ENCODE results near the gene MRPS27. TPM values are rescaled to one million over a fixed set of nuclear protein-coding genes. Genes with fewer than 3 reads are reported as not detected.
A peak's percentile ranks its signal among the peaks of the same experiment; 100 is the strongest.

Gene MRPS27
- polyA plus RNA-seq, 2 of the 4 experiments (the other 2 are of a cell fraction): 81.0 to 141 TPM

GRCh38 chr5:72314571-72315172, 5.4 kb downstream of the MRPS27 start:
- no peak overlapping the region for H3K27ac ChIP-seq
- POLR2A ChIA-PET: interaction anchor here (1.5 kb wide), 1 partner anchor 33 kb away, joined by 4 read pairs; no protein-coding TSS in a partner anchor
- CTCF ChIA-PET: interaction anchor here (0.7 to 1.5 kb wide), 3 partner anchors 9 to 196 kb away, joined by 3 to 5 read pairs (median 5); no protein-coding TSS in a partner anchor
- DNase-seq (ENCODE audit: low read depth in 1 of 2, low spot score in 1 of 2): peak; percentile 58 to 68
- peak overlapping the region; percentile 14 for H3K4me2 ChIP-seq
- no peak overlapping the region for H3K4me3 ChIP-seq
- TF ChIP-seq, protein P1, sequence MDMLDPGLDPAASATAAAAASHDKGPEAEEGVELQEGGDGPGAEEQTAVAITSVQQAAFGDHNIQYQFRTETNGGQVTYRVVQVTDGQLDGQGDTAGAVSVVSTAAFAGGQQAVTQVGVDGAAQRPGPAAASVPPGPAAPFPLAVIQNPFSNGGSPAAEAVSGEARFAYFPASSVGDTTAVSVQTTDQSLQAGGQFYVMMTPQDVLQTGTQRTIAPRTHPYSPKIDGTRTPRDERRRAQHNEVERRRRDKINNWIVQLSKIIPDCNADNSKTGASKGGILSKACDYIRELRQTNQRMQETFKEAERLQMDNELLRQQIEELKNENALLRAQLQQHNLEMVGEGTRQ (IDR thresholded peaks at IDR 0.05): no peak
- TF ChIP-seq POLR2AphosphoS2 (conservative IDR thresholded peaks at IDR 0.05; ENCODE audit: low read length): no peak
- TF ChIP-seq, protein P2, sequence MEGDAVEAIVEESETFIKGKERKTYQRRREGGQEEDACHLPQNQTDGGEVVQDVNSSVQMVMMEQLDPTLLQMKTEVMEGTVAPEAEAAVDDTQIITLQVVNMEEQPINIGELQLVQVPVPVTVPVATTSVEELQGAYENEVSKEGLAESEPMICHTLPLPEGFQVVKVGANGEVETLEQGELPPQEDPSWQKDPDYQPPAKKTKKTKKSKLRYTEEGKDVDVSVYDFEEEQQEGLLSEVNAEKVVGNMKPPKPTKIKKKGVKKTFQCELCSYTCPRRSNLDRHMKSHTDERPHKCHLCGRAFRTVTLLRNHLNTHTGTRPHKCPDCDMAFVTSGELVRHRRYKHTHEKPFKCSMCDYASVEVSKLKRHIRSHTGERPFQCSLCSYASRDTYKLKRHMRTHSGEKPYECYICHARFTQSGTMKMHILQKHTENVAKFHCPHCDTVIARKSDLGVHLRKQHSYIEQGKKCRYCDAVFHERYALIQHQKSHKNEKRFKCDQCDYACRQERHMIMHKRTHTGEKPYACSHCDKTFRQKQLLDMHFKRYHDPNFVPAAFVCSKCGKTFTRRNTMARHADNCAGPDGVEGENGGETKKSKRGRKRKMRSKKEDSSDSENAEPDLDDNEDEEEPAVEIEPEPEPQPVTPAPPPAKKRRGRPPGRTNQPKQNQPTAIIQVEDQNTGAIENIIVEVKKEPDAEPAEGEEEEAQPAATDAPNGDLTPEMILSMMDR (IDR thresholded peaks at IDR 0.05): peak; percentile 20; the same call in 1 of the 3 replicates
- H3K4me1 ChIP-seq: peaks cover 16% of the 10 kb centered on the region; the same call in 2 of the 3 replicates
- FAIRE-seq: no peak
- peak; percentile 82 to 84; a peak in 5 of 6 replicates for ATAC-seq
- WGBS (ENCODE audit: missing lambda C conversion rate): 75% methylated on average over 3 of the region's 3 CpGs
- H3K9me3 ChIP-seq: no peaks in the 10 kb centered on the region

DNA sequence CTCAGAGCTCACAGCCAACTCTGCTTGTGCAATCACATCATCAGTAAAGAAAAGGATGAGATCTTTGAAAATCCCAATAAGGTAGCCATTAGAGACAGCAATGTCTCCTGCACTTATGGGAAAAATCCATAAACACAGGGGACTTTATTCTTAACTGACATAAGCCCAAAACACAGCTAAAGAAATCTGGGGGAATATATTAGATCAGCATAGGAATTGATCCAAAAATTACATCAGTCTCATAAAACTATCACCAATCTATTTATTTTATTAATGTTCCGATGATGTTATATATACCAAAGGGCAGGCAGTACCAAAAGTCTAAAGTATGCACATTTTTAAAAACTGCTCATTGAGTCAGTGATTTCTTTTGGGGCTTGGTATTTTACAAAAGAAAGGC, 6.9 kb downstream of the MRPS27 start:
- FAIRE-seq: no peak
- H3K4me2 ChIP-seq: no peak overlapping the region
- H3K4me3 ChIP-seq: no peak overlapping the region
- TF ChIP-seq RAD21 (conservative IDR thresholded peaks at IDR 0.05 in 1 of 2, IDR thresholded peaks at IDR 0.05 in 1 of 2) (no peak), ZFP36 (IDR thresholded peaks at IDR 0.05; ENCODE audit: borderline replicate concordance, partially characterized antibody) (no peak), CEBPB (IDR thresholded peaks at IDR 0.05) (no peak), FOSB (CRISPR knock-in tag; IDR thresholded peaks at IDR 0.05) (no peak), EHF (CRISPR knock-in tag; IDR thresholded peaks at IDR 0.05) (no peak), CBX8 (IDR thresholded peaks at IDR 0.05) (no peak), RFX5 (IDR thresholded peaks at IDR 0.05) (no peak), RNF2 (IDR thresholded peaks at IDR 0.05; ENCODE audit: borderline replicate concordance, low read depth) (no peak), MAZ (IDR thresholded peaks at IDR 0.05; ENCODE audit: borderline replicate concordance, low read depth, low read length) (no peak), POLR2AphosphoS2 (conservative IDR thresholded peaks at IDR 0.05; ENCODE audit: low read length) (no peak), NR3C1 (IDR thresholded peaks at IDR 0.05) (no peak)
- TF ChIP-seq, protein P3, sequence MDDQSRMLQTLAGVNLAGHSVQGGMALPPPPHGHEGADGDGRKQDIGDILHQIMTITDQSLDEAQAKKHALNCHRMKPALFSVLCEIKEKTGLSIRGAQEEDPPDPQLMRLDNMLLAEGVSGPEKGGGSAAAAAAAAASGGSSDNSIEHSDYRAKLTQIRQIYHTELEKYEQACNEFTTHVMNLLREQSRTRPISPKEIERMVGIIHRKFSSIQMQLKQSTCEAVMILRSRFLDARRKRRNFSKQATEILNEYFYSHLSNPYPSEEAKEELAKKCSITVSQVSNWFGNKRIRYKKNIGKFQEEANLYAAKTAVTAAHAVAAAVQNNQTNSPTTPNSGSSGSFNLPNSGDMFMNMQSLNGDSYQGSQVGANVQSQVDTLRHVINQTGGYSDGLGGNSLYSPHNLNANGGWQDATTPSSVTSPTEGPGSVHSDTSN (IDR thresholded peaks at IDR 0.05): no peak
- 98% methylated on average over 1 of the region's 1 CpG for WGBS (ENCODE audit: missing lambda C conversion rate)
- POLR2A ChIA-PET: no interaction called here
- no peak overlapping the region for H3K27ac ChIP-seq
- H3K4me1 ChIP-seq: peaks cover 16% of the 10 kb centered on the region; the same call in 2 of the 3 replicates
- no peaks in the 10 kb centered on the region for H3K9me3 ChIP-seq
- no peak for ATAC-seq
- DNase-seq (ENCODE audit: low read depth in 1 of 2, low spot score in 1 of 2): no peak
- CTCF ChIA-PET: no interaction called here

- FAIRE-seq: no peak
Measured at GRCh38 chr5:72308853-72309191, 11.2 kb downstream of the MRPS27 start.

More at GRCh38 chr5:72308853-72309191, 11.2 kb downstream of the MRPS27 start:
- Histone ChIP-seq H3K4me3 (no peak overlapping the region), H3K27ac (peak overlapping the region; percentile 61 to 75), H3K9me3 (no peaks in the 10 kb centered on the region), H3K4me1 (peaks cover 24% of the 10 kb centered on the region), H3K4me2 (peak overlapping the region; percentile 66)
- no peak for TF ChIP-seq NFE2L2 (conservative IDR thresholded peaks at IDR 0.05; ENCODE audit: low read length)
- TF ChIP-seq HOXB5 (CRISPR knock-in tag; IDR thresholded peaks at IDR 0.05): no peak
- TF ChIP-seq CHD4 (IDR thresholded peaks at IDR 0.05; ENCODE audit: borderline replicate concordance): no peak
- no peak for TF ChIP-seq RARB (CRISPR knock-in tag; IDR thresholded peaks at IDR 0.05)
- no peak for TF ChIP-seq ZC3H11A (IDR thresholded peaks at IDR 0.05)
- TF ChIP-seq, protein P4, sequence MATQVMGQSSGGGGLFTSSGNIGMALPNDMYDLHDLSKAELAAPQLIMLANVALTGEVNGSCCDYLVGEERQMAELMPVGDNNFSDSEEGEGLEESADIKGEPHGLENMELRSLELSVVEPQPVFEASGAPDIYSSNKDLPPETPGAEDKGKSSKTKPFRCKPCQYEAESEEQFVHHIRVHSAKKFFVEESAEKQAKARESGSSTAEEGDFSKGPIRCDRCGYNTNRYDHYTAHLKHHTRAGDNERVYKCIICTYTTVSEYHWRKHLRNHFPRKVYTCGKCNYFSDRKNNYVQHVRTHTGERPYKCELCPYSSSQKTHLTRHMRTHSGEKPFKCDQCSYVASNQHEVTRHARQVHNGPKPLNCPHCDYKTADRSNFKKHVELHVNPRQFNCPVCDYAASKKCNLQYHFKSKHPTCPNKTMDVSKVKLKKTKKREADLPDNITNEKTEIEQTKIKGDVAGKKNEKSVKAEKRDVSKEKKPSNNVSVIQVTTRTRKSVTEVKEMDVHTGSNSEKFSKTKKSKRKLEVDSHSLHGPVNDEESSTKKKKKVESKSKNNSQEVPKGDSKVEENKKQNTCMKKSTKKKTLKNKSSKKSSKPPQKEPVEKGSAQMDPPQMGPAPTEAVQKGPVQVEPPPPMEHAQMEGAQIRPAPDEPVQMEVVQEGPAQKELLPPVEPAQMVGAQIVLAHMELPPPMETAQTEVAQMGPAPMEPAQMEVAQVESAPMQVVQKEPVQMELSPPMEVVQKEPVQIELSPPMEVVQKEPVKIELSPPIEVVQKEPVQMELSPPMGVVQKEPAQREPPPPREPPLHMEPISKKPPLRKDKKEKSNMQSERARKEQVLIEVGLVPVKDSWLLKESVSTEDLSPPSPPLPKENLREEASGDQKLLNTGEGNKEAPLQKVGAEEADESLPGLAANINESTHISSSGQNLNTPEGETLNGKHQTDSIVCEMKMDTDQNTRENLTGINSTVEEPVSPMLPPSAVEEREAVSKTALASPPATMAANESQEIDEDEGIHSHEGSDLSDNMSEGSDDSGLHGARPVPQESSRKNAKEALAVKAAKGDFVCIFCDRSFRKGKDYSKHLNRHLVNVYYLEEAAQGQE (IDR thresholded peaks at IDR 0.05): no peak
- no peak for TF ChIP-seq BHLHE40 (IDR thresholded peaks at IDR 0.05; ENCODE audit: low read depth, low read length)
- TF ChIP-seq ESRRA (IDR thresholded peaks at IDR 0.05; ENCODE audit: borderline replicate concordance, low read length): no peak
- no peak for TF ChIP-seq HOXB13 (CRISPR knock-in tag; IDR thresholded peaks at IDR 0.05; ENCODE audit: low read depth)
- no peak for TF ChIP-seq CEBPB (IDR thresholded peaks at IDR 0.05)
- TF ChIP-seq KDM5A (IDR thresholded peaks at IDR 0.05): no peak
- ATAC-seq (no peak), DNase-seq (ENCODE audit: low read depth in 1 of 2, low spot score in 1 of 2) (no peak)
- 68% methylated on average over 6 of the region's 6 CpGs for WGBS (ENCODE audit: missing lambda C conversion rate)
- CTCF ChIA-PET: interaction anchor here (0.6 to 3.5 kb wide), 57 partner anchors 10 to 551 kb away, joined by 3 to 58 read pairs (median 4); partner anchors contain the start of genes MRPS27, PTCD2 and TNPO1
- POLR2A ChIA-PET: interaction anchor here (0.6 to 1.7 kb wide), 7 partner anchors 12 to 526 kb away, joined by 3 to 16 read pairs (median 5); partner anchors contain the start of genes MRPS27 and PTCD2
